Bone marrow (tissue), 2 donors: ENCODE measurements around the gene ANKRD33B.

Source experiments
- DNase-seq, 2 donors: peaks; one replicate each; lab custom pipeline; 2025; lab: John Stamatoyannopoulos, UW

ANKRD33B gene

GRCh38 chr5:10677533-10677932, 113.7 kb downstream of the ANKRD33B start:
- DNase-seq, result no peak

- DNase-seq, result no peak
These were observed 114.4 kb downstream of the ANKRD33B start for GRCh38 chr5:10678244-10678643.

- no peak for DNase-seq
These were observed 115.6 kb downstream of the ANKRD33B start for GRCh38 chr5:10679336-10679988.

GRCh38 chr5:10680876-10681481, 117.1 kb downstream of the ANKRD33B start:
- DNase-seq, result no peak

- no peak for DNase-seq
These were observed 118.1 kb downstream of the ANKRD33B start for GRCh38 chr5:10681731-10682679.

GRCh38 chr5:10682801-10683525, 119.1 kb downstream of the ANKRD33B start:
- DNase-seq, result no peak

GRCh38 chr5:10684303-10685086, 120.6 kb downstream of the ANKRD33B start:
- no peak for DNase-seq

GRCh38 chr5:10685115-10685521, 121.2 kb downstream of the ANKRD33B start:
- DNase-seq, result no peak

GRCh38 chr5:10686890-10687289, 123.0 kb downstream of the ANKRD33B start:
- no peak for DNase-seq

GRCh38 chr5:10688651-10689171, 124.8 kb downstream of the ANKRD33B start:
- no peak for DNase-seq

GRCh38 chr5:10689391-10690081, 125.7 kb downstream of the ANKRD33B start:
- no peak for DNase-seq

GRCh38 chr5:10690460-10691440, 126.9 kb downstream of the ANKRD33B start:
- no peak for DNase-seq

GRCh38 chr5:10691826-10692785, 128.2 kb downstream of the ANKRD33B start:
- DNase-seq, result no peak

GRCh38 chr5:10695055-10695649, 131.3 kb downstream of the ANKRD33B start:
- DNase-seq, result peak; percentile 3 to 17

- DNase-seq, result no peak
These were observed 132.1 kb downstream of the ANKRD33B start for GRCh38 chr5:10695759-10696543.

- DNase-seq, result no peak
These were observed 135.5 kb downstream of the ANKRD33B start for GRCh38 chr5:10699281-10699874.
